Activated CD4-positive, alpha-beta memory T cell treated with anti-CD3 and anti-CD28 coated beads, Interleukin-2, amount 10 ng/mL, durations not matched to agents 7 days and 5 days (primary cell): Measurements from ENCODE around the gene COTL1. TPM values are rescaled to one million over a fixed set of nuclear protein-coding genes. Genes with fewer than 3 reads are reported as not detected.
"Not testable (repeated sequence)": the region's sequence is repeated elsewhere in the genome, so short reads cannot be mapped to it uniquely, and the experiment has no call there.

ENCODE experiments used
- CTCF ChIA-PET: fragments of 350-600 bp; sonication (Branson Sonifier 250); formaldehyde crosslinking; loops from one replicate; lab custom pipeline; 2021; ENCODE audit warnings: antibody characterized with exemption, inconsistent platforms; lab: Charles Lee
- POLR2A ChIA-PET: fragments of 350-600 bp; sonication (Branson Sonifier 250); formaldehyde crosslinking; loops from one replicate; lab custom pipeline; 2021; ENCODE audit warnings: antibody characterized with exemption; lab: Charles Lee
- DNase-seq: peaks from one replicate; pipeline ENCODE4 v3.0.0-alpha.2; 2020
- H3K27ac Mint-ChIP-seq: one replicate; pipeline ENCODE4 v1.8.0; 2021; ENCODE audit warnings: mild to moderate bottlenecking, mixed read lengths
- H3K27me3 Mint-ChIP-seq: one replicate; pipeline ENCODE4 v1.8.0; 2021; ENCODE audit warnings: mixed read lengths
- H3K36me3 Mint-ChIP-seq: one replicate; pipeline ENCODE4 v1.8.0; 2021; ENCODE audit warnings: low read depth, mixed read lengths
- H3K4me1 Mint-ChIP-seq: one replicate; pipeline ENCODE4 v1.8.0; 2021; ENCODE audit warnings: mixed read lengths
- H3K4me3 Mint-ChIP-seq: one replicate; pipeline ENCODE4 v1.8.0; 2021; ENCODE audit warnings: mild to moderate bottlenecking, mixed read lengths
- H3K9me3 Mint-ChIP-seq: one replicate; pipeline ENCODE4 v1.8.0; 2021; ENCODE audit warnings: mixed read lengths
- total RNA-seq, 2 experiments: library from RNA; stranded (reverse); gene quantifications; one replicate each; pipeline ENCODE4 v1.2.3, GENCODE V29; 2021

The COTL1 gene
- total RNA-seq, 2 experiments from 2014 or later: 676 to 689 TPM

DNA sequence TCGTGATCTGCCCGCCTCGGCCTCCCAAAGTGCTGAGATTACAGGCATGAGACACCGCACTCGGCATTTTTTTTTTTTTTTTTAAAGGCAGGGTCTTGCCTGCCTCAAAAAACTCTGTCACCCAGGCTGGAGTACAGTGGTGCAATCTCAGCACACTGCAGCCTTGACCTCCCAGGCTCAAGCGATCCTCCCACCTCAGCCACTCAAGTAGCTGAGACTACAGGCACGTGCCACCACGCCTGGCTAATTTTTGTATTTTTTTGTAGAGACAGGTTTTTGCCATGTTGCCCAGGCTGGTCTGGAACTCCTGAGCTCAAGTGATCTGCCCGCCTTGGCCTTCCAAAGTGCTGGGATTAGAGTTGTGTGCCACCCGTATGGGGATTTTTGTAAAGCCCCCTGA lies 3.0 kb upstream of the COTL1 start:
- peaks cover 33% of the 10 kb centered on the region for H3K27me3 Mint-ChIP-seq
- H3K9me3 Mint-ChIP-seq, H3K4me3 Mint-ChIP-seq, DNase-seq, H3K27ac Mint-ChIP-seq: not testable (repeated sequence)
- H3K4me1 Mint-ChIP-seq: peaks cover 28% of the 10 kb centered on the region
- peaks cover 12% of the 10 kb centered on the region for H3K36me3 Mint-ChIP-seq
- ChIA-PET CTCF (interaction anchor here (0.7 to 4.6 kb wide), 17 partner anchors 9 to 119 kb away, joined by 3 to 62 read pairs (median 4); no protein-coding TSS in a partner anchor), POLR2A (interaction anchor here (0.8 to 1.6 kb wide), 7 partner anchors 13 to 115 kb away, joined by 3 to 7 read pairs (median 4); no protein-coding TSS in a partner anchor)

DNA sequence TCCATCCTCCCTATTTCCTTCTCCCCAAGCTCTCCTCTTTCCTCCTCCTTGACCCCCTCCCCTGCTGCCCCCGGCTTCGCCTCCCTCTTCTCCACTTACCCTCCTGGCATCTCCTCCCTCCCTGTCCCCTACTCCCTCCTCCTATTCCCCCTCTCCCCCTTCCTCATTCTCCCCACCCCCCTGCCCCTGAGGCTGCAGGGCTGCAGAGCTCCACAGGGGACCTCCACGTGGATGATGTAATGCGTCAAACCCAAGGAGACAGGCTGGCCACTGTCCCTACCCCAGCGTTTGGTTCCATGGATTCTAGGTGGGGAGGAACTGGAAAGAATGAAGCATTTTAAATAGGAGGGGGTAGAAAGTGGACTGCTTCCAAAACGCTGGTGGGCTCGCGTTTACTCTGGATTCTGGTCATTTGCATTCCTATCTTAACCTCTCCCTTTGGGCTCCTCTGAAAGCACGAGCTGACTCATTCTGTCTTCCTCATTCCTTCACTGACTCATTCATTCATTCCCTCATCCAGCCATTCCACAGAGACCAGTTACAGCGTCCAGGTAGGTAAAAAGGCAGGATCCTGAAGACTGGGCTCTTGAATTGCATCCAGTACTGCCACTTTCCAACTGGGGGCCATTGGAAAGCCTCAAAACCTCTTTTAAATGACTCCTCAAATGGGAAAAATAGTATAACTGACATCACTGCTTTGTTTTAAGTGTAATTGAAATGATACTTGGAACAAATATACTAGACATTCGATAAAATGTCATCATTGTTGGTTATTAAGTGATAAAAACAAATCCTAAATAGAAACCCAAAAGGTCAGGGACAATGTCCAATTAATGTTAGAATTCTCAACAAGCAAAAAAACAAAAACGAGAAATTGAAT lies 943 bp upstream of the COTL1 start:
- Mint-ChIP-seq H3K27ac (no peak overlapping the region), H3K9me3 (no peaks in the 10 kb centered on the region), H3K27me3 (peaks cover 22% of the 10 kb centered on the region), H3K36me3 (peaks cover 33% of the 10 kb centered on the region), H3K4me3 (peak overlapping the region; percentile 54), H3K4me1 (peaks cover 49% of the 10 kb centered on the region)
- ChIA-PET POLR2A (interaction anchor here (1.0 to 9.3 kb wide), 5 partner anchors 11 to 102 kb away, joined by 3 to 216 read pairs (median 6); no protein-coding TSS in a partner anchor), CTCF (interaction anchor here (0.6 to 4.6 kb wide), 4 partner anchors 100 to 121 kb away, joined by 3 to 36 read pairs (median 4); no protein-coding TSS in a partner anchor)
- DNase-seq: no peak

DNA sequence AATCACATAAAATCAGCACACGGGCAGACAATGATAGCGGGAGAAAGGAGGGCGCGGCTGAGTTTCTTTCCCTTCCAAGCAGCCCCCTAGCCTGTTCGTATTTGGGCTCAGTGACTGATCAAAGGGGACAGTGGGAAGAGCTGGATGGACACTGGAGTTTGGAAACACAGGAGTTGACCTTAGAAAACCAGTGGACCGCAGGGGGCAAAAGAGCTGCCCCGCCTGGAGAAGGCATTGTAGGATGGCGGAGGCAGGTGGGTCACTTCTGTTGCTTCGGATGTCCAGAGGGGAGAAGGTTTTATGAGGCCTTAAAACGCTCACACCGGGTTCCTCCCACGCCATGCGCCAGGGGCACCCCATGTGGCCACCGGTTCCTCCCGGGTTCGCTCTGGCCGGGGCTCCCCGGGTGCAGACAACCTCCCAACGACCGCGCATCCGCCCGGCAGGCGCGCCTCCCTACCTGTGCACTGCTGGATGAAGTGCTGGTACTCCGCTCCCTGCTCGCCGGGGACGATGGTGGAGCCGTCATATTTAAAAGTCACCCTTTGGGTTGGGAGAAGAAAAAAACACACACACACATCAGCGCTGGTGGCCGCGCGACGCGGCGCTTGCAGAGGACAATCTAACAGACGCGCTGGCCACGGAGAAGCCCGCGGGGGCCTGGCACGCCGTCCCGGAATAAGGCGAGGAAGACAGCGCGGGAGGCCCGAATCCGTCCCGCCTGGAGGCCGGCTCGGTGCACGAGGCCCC lies 662 bp downstream of the COTL1 start:
- H3K27ac Mint-ChIP-seq: peak overlapping the region; percentile 76
- DNase-seq: peak; percentile 70
- no peaks in the 10 kb centered on the region for H3K9me3 Mint-ChIP-seq
- ChIA-PET CTCF (interaction anchor here (1.0 to 3.0 kb wide), 7 partner anchors 10 to 111 kb away, joined by 3 to 14 read pairs (median 6); no protein-coding TSS in a partner anchor), POLR2A (interaction anchor here (0.7 to 9.3 kb wide), 16 partner anchors 9 to 115 kb away, joined by 3 to 216 read pairs (median 6); partner anchors contain the start of gene MEAK7)
- peaks cover 60% of the 10 kb centered on the region for H3K4me1 Mint-ChIP-seq
- H3K27me3 Mint-ChIP-seq: peaks cover 16% of the 10 kb centered on the region
- peaks cover 45% of the 10 kb centered on the region for H3K36me3 Mint-ChIP-seq
- peak overlapping the region; percentile 97 for H3K4me3 Mint-ChIP-seq

DNA sequence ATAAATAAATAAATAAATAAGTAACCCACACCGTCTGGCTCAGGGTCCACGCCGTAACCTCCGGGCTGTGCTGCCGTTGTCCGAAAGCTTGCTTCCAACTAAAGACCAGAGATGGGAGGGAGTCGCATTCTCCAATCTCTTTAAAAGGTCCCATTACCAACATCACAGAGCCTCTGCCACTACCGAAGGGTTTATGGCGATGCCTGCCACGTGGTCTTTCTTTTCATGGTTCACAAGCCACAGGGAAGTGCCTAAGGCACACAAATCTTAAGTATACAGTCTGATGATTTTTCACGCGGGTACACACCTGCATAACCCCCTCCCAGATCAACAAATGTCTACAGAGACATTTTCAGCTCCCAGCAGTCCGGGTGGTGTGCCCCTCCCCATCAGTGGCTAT lies 1.4 kb downstream of the COTL1 start:
- peak; percentile 41 for DNase-seq
- peak overlapping the region; percentile 76 for H3K27ac Mint-ChIP-seq
- no peaks in the 10 kb centered on the region for H3K9me3 Mint-ChIP-seq
- H3K27me3 Mint-ChIP-seq: peaks cover 16% of the 10 kb centered on the region
- ChIA-PET CTCF (interaction anchor here (1.0 to 3.0 kb wide), 9 partner anchors 9 to 110 kb away, joined by 3 to 14 read pairs (median 6); no protein-coding TSS in a partner anchor), POLR2A (interaction anchor here (0.7 to 9.3 kb wide), 16 partner anchors 9 to 116 kb away, joined by 3 to 216 read pairs (median 4); partner anchors contain the start of gene MEAK7)
- H3K4me3 Mint-ChIP-seq: peak overlapping the region; percentile 97
- H3K4me1 Mint-ChIP-seq: peaks cover 62% of the 10 kb centered on the region
- H3K36me3 Mint-ChIP-seq: peaks cover 52% of the 10 kb centered on the region

DNA sequence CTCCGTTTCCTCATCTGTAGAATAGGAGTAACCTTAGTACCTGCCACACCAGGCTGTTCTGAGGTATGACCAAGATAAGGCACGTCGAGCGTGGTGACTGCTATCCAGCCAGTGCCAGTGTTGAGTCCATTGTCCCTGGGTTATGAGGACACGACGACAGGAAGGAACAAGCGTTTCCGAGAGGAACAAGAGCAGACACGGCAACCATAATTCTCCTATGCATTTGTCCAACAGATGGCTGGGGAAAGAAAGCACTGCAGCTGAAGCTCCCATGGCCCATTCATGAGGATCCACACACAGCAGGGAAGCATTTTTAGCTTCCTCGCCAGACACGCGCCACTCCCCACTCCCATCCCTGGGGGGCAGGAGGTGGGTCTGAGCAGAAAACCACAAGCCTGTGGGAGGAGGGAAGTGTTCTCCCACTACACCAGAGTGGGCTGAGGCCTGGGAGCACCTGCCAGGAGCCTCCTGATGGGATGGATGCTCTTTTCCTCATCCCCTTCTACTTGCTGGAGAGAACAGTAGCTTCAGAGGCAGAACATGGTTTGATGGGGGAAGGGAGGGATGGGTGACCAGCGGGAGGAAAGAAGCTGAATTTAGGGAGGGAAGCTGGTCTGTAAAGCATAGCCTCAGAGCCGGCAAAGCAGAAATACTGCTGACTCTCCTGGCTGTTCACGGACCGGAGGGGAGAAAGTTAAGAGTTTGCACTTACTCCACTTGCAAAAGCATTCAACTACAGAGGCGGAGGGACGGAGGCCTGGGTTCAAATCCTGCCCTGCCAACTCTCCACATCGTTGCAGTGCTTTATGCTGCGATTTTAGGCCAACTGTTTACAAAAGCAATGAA lies 2.7 kb downstream of the COTL1 start:
- peaks cover 7% of the 10 kb centered on the region for H3K9me3 Mint-ChIP-seq
- peak overlapping the region; percentile 79 for H3K27ac Mint-ChIP-seq
- H3K27me3 Mint-ChIP-seq: peaks cover 12% of the 10 kb centered on the region
- H3K36me3 Mint-ChIP-seq: peaks cover 65% of the 10 kb centered on the region
- H3K4me3 Mint-ChIP-seq: peak overlapping the region; percentile 97
- H3K4me1 Mint-ChIP-seq: peaks cover 72% of the 10 kb centered on the region
- POLR2A ChIA-PET: interaction anchor here (0.9 to 9.3 kb wide), 8 partner anchors 8 to 108 kb away, joined by 3 to 216 read pairs (median 22); no protein-coding TSS in a partner anchor
- CTCF ChIA-PET: interaction anchor here (1.2 to 3.0 kb wide), 7 partner anchors 8 to 109 kb away, joined by 3 to 15 read pairs (median 8); no protein-coding TSS in a partner anchor
- DNase-seq: no peak

DNA sequence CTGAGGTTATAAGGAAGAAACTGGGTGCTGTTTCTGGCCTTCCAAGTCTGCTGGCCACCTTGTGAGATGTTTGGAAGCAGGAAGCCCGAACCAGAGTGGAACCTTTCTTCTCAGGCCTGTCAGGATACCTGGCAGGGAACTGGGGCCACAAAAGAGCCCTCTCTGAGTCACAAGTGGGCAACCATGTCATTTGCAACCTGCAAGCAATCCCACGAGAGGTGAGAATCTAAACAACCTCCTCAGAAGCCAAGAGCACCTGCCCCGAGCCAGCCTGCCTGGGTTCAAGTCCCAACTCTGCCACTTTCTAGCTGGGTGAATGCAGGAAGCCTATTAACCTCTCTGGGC lies 3.3 kb downstream of the COTL1 start:
- peak overlapping the region; percentile 79 for H3K27ac Mint-ChIP-seq
- ChIA-PET POLR2A (interaction anchor here (0.9 to 9.3 kb wide), 7 partner anchors 10 to 104 kb away, joined by 3 to 216 read pairs (median 13); no protein-coding TSS in a partner anchor), CTCF (interaction anchor here (1.2 to 3.0 kb wide), 5 partner anchors 7 to 108 kb away, joined by 3 to 15 read pairs (median 8); no protein-coding TSS in a partner anchor)
- peaks cover 71% of the 10 kb centered on the region for H3K36me3 Mint-ChIP-seq
- no peak for DNase-seq
- peaks cover 7% of the 10 kb centered on the region for H3K27me3 Mint-ChIP-seq
- H3K4me1 Mint-ChIP-seq: peaks cover 78% of the 10 kb centered on the region
- peak overlapping the region; percentile 97 for H3K4me3 Mint-ChIP-seq
- H3K9me3 Mint-ChIP-seq: peaks cover 7% of the 10 kb centered on the region

DNA sequence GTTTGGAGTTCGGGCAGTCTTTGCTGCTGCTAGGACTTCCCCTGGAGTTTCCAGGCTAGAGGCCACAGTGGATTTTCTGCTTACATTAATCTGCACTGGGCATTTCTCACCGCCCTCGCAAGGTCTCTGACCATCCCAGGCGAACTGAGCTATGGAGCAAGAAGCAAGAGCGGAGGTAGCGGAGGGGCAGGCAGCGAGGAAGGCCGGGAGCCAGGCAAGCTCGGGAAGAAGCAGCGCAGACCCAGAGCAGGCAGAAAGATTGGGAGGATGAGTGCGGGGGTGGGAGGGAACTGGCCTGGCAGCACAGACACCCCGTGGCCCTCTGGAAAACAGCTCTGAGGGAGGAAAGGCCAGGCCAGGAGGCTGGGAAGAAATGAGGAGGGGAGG lies 3.8 kb downstream of the COTL1 start:
- ChIA-PET POLR2A (interaction anchor here (0.9 to 9.3 kb wide), 5 partner anchors 9 to 98 kb away, joined by 3 to 216 read pairs (median 37); no protein-coding TSS in a partner anchor), CTCF (interaction anchor here (1.2 to 2.7 kb wide), 2 partner anchors 104 to 108 kb away, joined by 3 to 15 read pairs; no protein-coding TSS in a partner anchor)
- Mint-ChIP-seq H3K4me1 (peaks cover 79% of the 10 kb centered on the region), H3K27ac (peak overlapping the region; percentile 79), H3K36me3 (peaks cover 76% of the 10 kb centered on the region), H3K9me3 (peaks cover 7% of the 10 kb centered on the region), H3K27me3 (peaks cover 3% of the 10 kb centered on the region), H3K4me3 (peak overlapping the region; percentile 97)
- DNase-seq: no peak

DNA sequence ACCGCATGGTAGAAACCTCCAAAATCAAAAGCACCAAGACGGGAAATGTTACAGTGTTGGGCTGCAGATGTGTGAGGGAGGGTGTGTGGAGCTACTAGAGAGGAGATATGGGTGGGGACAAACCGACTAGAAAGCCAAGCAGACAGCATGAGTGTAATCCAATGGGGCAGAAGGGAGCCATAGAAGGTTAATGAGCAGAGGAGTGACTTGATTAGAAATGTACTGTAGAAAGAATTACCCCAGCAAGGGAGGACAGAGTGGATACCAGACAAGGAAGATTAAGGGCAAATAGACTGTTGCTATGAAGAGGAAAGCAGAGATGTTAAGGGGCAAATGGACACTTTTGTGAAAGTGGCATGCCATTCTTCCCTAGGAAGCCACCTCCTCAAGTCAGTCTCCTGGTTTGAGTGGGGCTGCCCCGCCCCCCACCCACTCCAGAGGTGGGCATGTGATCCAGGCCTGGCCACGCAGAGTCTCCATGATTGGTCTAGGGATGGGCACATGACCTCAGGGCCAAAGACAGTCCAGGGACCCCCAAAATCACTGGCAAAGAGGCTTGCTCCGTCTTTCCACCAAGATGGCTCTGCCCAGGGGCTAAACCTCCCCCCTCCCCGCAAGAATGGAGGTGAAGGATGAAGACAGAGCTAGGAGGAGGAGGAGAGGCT lies 4.3 kb downstream of the COTL1 start:
- Mint-ChIP-seq H3K27ac (peak overlapping the region; percentile 79), H3K4me1 (peaks cover 80% of the 10 kb centered on the region), H3K36me3 (peaks cover 79% of the 10 kb centered on the region), H3K4me3 (peak overlapping the region; percentile 97), H3K9me3 (peaks cover 7% of the 10 kb centered on the region), H3K27me3 (no peaks in the 10 kb centered on the region)
- no peak for DNase-seq
- CTCF ChIA-PET: interaction anchor here (0.7 to 2.7 kb wide), 3 partner anchors 16 to 103 kb away, joined by 3 to 15 read pairs (median 3); no protein-coding TSS in a partner anchor
- POLR2A ChIA-PET: interaction anchor here (0.9 to 9.3 kb wide), 5 partner anchors 9 to 97 kb away, joined by 3 to 216 read pairs (median 4); no protein-coding TSS in a partner anchor

DNA sequence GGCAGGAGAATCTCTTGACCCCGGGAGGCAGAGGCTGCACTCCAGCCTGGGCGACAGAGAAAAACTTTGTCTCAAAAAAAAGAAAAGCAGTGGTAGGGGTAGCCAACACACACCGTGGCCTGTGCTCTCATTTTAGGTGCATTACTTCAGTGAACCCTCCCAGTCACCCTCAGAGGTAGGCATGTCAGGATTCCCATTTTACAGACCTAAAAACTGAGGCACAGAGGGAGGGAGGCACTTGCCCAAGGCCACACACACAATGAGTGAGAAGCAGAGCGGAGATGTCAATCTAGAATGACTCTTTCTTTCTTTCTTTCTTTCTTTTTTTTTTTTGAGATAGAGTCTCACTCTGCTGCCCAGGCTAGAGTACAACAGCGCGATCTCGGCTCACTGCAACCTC lies 5.2 kb downstream of the COTL1 start:
- H3K4me3 Mint-ChIP-seq: no peak overlapping the region
- peaks cover 88% of the 10 kb centered on the region for H3K36me3 Mint-ChIP-seq
- POLR2A ChIA-PET: interaction anchor here (1.0 to 9.3 kb wide), 2 partner anchors 14 to 58 kb away, joined by 4 to 216 read pairs; no protein-coding TSS in a partner anchor
- no peak for DNase-seq
- no peaks in the 10 kb centered on the region for H3K27me3 Mint-ChIP-seq
- peaks cover 7% of the 10 kb centered on the region for H3K9me3 Mint-ChIP-seq
- no peak overlapping the region for H3K27ac Mint-ChIP-seq
- CTCF ChIA-PET: interaction anchor here (1.4 kb wide), 1 partner anchor 9 kb away, joined by 6 read pairs; no protein-coding TSS in a partner anchor
- H3K4me1 Mint-ChIP-seq: peaks cover 85% of the 10 kb centered on the region

DNA sequence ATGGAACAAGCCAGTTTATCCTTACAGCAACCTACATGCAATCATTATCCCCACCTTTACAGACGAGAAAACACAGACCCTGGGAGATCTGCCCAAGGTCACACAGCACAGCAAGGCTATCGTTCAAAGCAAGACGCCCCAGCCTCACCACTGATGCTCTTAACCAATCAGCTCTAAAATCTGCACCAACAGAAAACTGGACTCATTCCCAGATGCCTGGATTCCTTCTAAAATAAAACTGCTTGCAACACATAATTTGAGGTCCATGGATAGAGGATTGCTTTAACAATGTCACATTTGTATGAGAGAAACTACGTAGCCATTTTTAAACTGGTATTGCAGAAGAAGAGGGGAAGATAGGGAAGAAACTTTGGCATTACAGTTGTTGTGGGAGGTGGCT lies 6.8 kb downstream of the COTL1 start:
- Mint-ChIP-seq H3K36me3 (peaks cover 93% of the 10 kb centered on the region), H3K4me3 (no peak overlapping the region), H3K27me3 (no peaks in the 10 kb centered on the region), H3K27ac (peak overlapping the region; percentile 92), H3K4me1 (peaks cover 98% of the 10 kb centered on the region), H3K9me3 (peaks cover 7% of the 10 kb centered on the region)
- ChIA-PET CTCF (no interaction called here), POLR2A (interaction anchor here (0.7 to 9.3 kb wide), 4 partner anchors 12 to 96 kb away, joined by 3 to 216 read pairs (median 7); no protein-coding TSS in a partner anchor)
- no peak for DNase-seq
